ENCODE data around the gene KSR1. TPM values are rescaled to one million over a fixed set of nuclear protein-coding genes. Genes with fewer than 3 reads are reported as not detected.
"Not testable (repeated sequence)": the region's sequence is repeated elsewhere in the genome, so short reads cannot be mapped to it uniquely, and the experiment has no call there.

Gene KSR1
- total and polyA plus RNA-seq, 10 of the 15 experiments (the other 5 are each of a cell fraction or from before 2014, with no cell fraction given), result 0.97 to 66.6 (median 22.9) TPM

DNA sequence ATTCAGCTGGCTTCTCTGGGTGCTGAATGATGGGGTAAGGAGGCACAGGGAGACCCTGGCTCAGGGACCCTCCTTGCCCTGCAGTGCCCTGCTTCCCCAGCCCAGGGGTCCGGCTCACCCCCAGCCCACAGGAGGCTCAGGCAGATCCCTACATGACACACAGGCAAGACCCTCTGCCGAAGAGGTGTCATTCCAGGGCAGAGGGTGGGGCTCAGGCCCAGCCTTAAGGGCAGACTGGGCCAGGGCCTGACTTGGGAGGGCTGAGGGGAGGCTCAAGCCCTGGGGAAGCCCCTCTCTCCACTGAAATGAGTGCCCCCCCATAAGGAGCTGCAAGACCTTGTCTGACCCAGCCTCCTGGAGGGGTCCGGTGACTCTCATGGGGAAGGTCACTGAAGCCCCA, 30.3 kb upstream of the KSR1 start:
- ATAC-seq (no peak), DNase-seq (ENCODE audit: low read depth, low spot score) (no peak), FAIRE-seq (no peak)
- 67% methylated on average over 3 of the region's 3 CpGs for WGBS (ENCODE audit: insufficient coverage, insufficient replicate concordance, low lambda C conversion rate, missing lambda C conversion rate)
- Histone ChIP-seq H3K79me2 (ENCODE audit: control insufficient read depth, insufficient read depth, low read length) (no peaks in the 10 kb centered on the region), H3K36me3 (ENCODE audit: control insufficient read depth in 2 of 2, insufficient read depth in 2 of 2, low read length in 1 of 2) (no peaks in the 10 kb centered on the region), H3K4me1 (ENCODE audit: control insufficient read depth, insufficient read depth, low read length) (peaks cover 3% of the 10 kb centered on the region; the same call in 1 of the 2 replicates), H3K4me2 (ENCODE audit: control insufficient read depth, insufficient read depth) (no peak overlapping the region), H3K27ac (ENCODE audit: control insufficient read depth, insufficient read depth) (no peak overlapping the region), H3K9ac (ENCODE audit: control insufficient read depth, insufficient read depth, low read length) (no peak overlapping the region), H3K27me3 (replicated peaks in 1 of 2; ENCODE audit: control insufficient read depth in 2 of 2, insufficient read depth in 2 of 2, low read length in 1 of 2) (no peaks in the 10 kb centered on the region), H2AFZ (ENCODE audit: control insufficient read depth, low read depth, low read length) (no peak overlapping the region), H4K20me1 (ENCODE audit: control insufficient read depth, insufficient read depth) (no peaks in the 10 kb centered on the region), H3K9me3 (replicated peaks; ENCODE audit: control insufficient read depth, insufficient read depth, low read length) (no peaks in the 10 kb centered on the region), H3K4me3 (no peak overlapping the region)
- CTCF ChIA-PET, result no interaction called here
- TF ChIP-seq ESRRA (IDR thresholded peaks at IDR 0.05; ENCODE audit: low read length) (no peak), ZBTB4 (CRISPR knock-in tag; IDR thresholded peaks at IDR 0.05) (no peak), CHD1 (IDR thresholded peaks at IDR 0.05; ENCODE audit: low read depth, low read length) (no peak), TARDBP (IDR thresholded peaks at IDR 0.05; ENCODE audit: borderline replicate concordance) (no peak), MEF2A (IDR thresholded peaks at IDR 0.05; ENCODE audit: insufficient read depth, low read depth, low read length) (no peak), ZNF217 (IDR thresholded peaks at IDR 0.05) (no peak), NR2F1 (conservative IDR thresholded peaks at IDR 0.05) (no peak)
- intact Hi-C loops (cut with micrococcal nuclease; ENCODE audit: unreplicated experiment) (no loop called here), in situ Hi-C loops (cut with MboI) (no loop called here)
- SMC1A ChIA-PET (ENCODE audit: uncharacterized antibody, unreplicated experiment), result no interaction called here
- RAD21 ChIA-PET (ENCODE audit: unreplicated experiment), result no interaction called here
- POLR2A ChIA-PET, result no interaction called here
- BruUV-seq (replicated peaks), result no TSS peak

DNA sequence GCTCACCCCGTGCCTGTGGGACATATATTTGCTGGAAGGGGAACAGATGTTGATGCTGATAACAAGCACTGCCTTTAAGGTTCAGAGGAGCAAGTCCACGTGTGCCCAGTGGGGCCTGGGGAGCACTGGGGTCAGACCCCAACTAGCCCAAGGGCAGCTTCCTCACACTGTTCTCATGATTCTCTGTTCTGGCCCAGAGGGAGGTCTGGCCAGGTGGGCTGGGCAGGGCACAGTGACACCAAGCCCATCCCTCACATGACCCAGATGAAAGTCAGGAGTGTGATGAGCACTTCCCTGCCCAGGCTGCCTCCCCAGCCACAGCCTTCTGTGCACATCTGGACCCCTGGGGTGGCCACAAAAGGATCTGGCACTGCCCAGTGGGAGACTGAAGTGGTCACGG, 29.8 kb upstream of the KSR1 start:
- FAIRE-seq; H3K4me2 ChIP-seq (ENCODE audit: control insufficient read depth, insufficient read depth); ATAC-seq; DNase-seq (ENCODE audit: low read depth, low spot score); in situ Hi-C loops (cut with MboI); H4K20me1 ChIP-seq (ENCODE audit: control insufficient read depth, insufficient read depth); H2AFZ ChIP-seq (ENCODE audit: control insufficient read depth, low read depth, low read length); H3K79me2 ChIP-seq (ENCODE audit: control insufficient read depth, insufficient read depth, low read length); H3K27me3 ChIP-seq (replicated peaks in 1 of 2; ENCODE audit: control insufficient read depth in 2 of 2, insufficient read depth in 2 of 2, low read length in 1 of 2); POLR2A ChIA-PET; CTCF ChIA-PET; SMC1A ChIA-PET (ENCODE audit: uncharacterized antibody, unreplicated experiment); H3K9ac ChIP-seq (ENCODE audit: control insufficient read depth, insufficient read depth, low read length); H3K4me1 ChIP-seq (ENCODE audit: control insufficient read depth, insufficient read depth, low read length); intact Hi-C loops (cut with micrococcal nuclease; ENCODE audit: unreplicated experiment); H3K27ac ChIP-seq (ENCODE audit: control insufficient read depth, insufficient read depth); RAD21 ChIA-PET (ENCODE audit: unreplicated experiment); BruUV-seq (replicated peaks); H3K36me3 ChIP-seq (ENCODE audit: control insufficient read depth in 2 of 2, insufficient read depth in 2 of 2, low read length in 1 of 2); H3K4me3 ChIP-seq; H3K9me3 ChIP-seq (replicated peaks; ENCODE audit: control insufficient read depth, insufficient read depth, low read length): not testable (repeated sequence)
- WGBS (ENCODE audit: insufficient coverage, insufficient replicate concordance, low lambda C conversion rate, missing lambda C conversion rate), result 10% methylated on average over 2 of the region's 3 CpGs

DNA sequence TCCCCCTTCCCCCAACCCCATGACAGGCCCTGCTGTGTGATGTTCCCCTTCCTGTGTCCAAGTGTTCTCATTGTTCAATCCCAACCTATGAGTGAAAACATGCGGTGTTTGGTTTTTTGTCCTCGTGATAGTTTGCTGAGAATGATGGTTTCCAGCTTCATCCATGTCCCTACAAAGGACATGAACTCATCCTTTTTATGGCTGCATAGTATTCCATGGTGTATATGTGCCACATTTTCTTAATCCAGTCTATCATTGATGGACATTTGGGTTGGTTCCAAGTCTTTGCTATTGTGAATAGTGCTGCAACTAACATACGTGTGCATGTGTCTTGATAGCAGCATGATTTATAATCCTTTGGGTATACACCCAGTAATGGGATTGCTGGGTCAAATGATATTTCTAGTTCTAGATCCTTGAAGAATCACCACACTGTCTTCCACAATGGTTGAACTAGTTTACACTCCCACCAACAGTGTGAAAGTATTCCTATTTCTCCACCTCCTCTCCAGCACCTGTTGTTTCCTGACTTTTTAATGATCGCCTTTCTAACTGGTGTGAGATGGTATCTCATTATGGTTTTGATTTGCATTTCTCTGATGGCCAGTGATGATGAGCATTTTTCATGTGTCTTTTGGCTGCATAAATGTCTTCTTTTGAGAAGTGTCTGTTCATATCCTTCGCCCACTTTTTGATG, 28.9 kb upstream of the KSR1 start:
- not testable (repeated sequence) for ATAC-seq

More for the DNA sequence above, 28.9 kb upstream of the KSR1 start:
- H3K36me3 ChIP-seq (ENCODE audit: control insufficient read depth in 2 of 2, insufficient read depth in 2 of 2, low read length in 1 of 2); H3K4me1 ChIP-seq (ENCODE audit: control insufficient read depth, insufficient read depth, low read length); DNase-seq (ENCODE audit: low read depth, low spot score); in situ Hi-C loops (cut with MboI); H3K79me2 ChIP-seq (ENCODE audit: control insufficient read depth, insufficient read depth, low read length); CTCF ChIA-PET; intact Hi-C loops (cut with micrococcal nuclease; ENCODE audit: unreplicated experiment); H4K20me1 ChIP-seq (ENCODE audit: control insufficient read depth, insufficient read depth); POLR2A ChIA-PET; SMC1A ChIA-PET (ENCODE audit: uncharacterized antibody, unreplicated experiment); H3K4me3 ChIP-seq; H3K27ac ChIP-seq (ENCODE audit: control insufficient read depth, insufficient read depth); H3K27me3 ChIP-seq (replicated peaks in 1 of 2; ENCODE audit: control insufficient read depth in 2 of 2, insufficient read depth in 2 of 2, low read length in 1 of 2); H3K9ac ChIP-seq (ENCODE audit: control insufficient read depth, insufficient read depth, low read length); RAD21 ChIA-PET (ENCODE audit: unreplicated experiment); H2AFZ ChIP-seq (ENCODE audit: control insufficient read depth, low read depth, low read length); BruUV-seq (replicated peaks); H3K4me2 ChIP-seq (ENCODE audit: control insufficient read depth, insufficient read depth); FAIRE-seq; H3K9me3 ChIP-seq (replicated peaks; ENCODE audit: control insufficient read depth, insufficient read depth, low read length): not testable (repeated sequence)
- 68% methylated on average over 5 of the region's 5 CpGs for WGBS (ENCODE audit: insufficient coverage, insufficient replicate concordance, low lambda C conversion rate, missing lambda C conversion rate)

Measured in GM12878 (cell line).